Gastroesophageal sphincter (tissue), 4 donors: ENCODE data around the gene TCF7L1. TPM values are rescaled to one million over a fixed set of nuclear protein-coding genes. Genes with fewer than 3 reads are reported as not detected.

Experiments used
- ATAC-seq: fragments of 150-250 bp; one replicate; pipeline ENCODE4 v1.9.1; 2016; ENCODE audit warnings: mild to moderate bottlenecking, moderate library complexity
- H3K27ac ChIP-seq, 4 donors: fragments of 200-600 bp; sonication (generic) in 3 of 4; 1 replicate in 3 of 4; 2 replicates in 1 of 4; pipeline ENCODE4 v1.5.1; 2016 to 2019
- H3K27me3 ChIP-seq: fragments of 200-600 bp; sonication (generic); one replicate; pipeline ENCODE4 v1.5.1; 2019
- H3K36me3 ChIP-seq, 2 donors: fragments of 200-600 bp; sonication (generic); one replicate each; pipeline ENCODE4 v1.5.1; 2019; ENCODE audit warnings: control low read depth in 1 of 2
- H3K4me1 ChIP-seq, 3 donors: fragments of 200-600 bp; sonication (generic); 1 replicate in 2 of 3; 2 replicates in 1 of 3; pipeline ENCODE4 v1.5.1; 2016 to 2019; ENCODE audit warnings: control low read depth in 2 of 3
- H3K4me3 ChIP-seq, 2 donors: fragments of 200-600 bp; sonication (generic); one replicate each; pipeline ENCODE4 v1.5.1; 2019; ENCODE audit warnings: mild to moderate bottlenecking in 1 of 2, moderate library complexity in 1 of 2
- H3K9me3 ChIP-seq, 3 donors: fragments of 200-600 bp; sonication (generic); one replicate each; pipeline ENCODE4 v1.5.1; 2017 to 2019; ENCODE audit warnings: control low read depth in 2 of 3
- EP300 ChIP-seq: sonication (generic); formaldehyde crosslinking; IDR thresholded peaks from one replicate; pipeline ENCODE4 v1.6.1; 2017; ENCODE audit warnings: antibody characterized with exemption, mild to moderate bottlenecking
- POLR2A ChIP-seq, 2 donors: fragments of 450-650 bp; IDR thresholded peaks; one replicate each; pipeline ENCODE4 v1.6.1; 2017; ENCODE audit warnings: antibody characterized with exemption in 2 of 2, mild to moderate bottlenecking in 2 of 2, moderate library complexity in 1 of 2
- POLR2AphosphoS5 ChIP-seq: sonication (generic); formaldehyde crosslinking; IDR thresholded peaks from one replicate; pipeline ENCODE4 v1.6.1; 2017; ENCODE audit warnings: antibody characterized with exemption
- WGBS, 2 donors: methylation state at CpG; one replicate each; pipeline ENCODE4 v1.1.5; 2018; ENCODE audit warnings: low coverage in 1 of 2; 5-methylcytosine and 5-hydroxymethylcytosine counted together
- total RNA-seq, 4 donors: library from RNA; depleted of rRNA; stranded (reverse); fragments of >200 nt; gene quantifications; one replicate each; pipeline ENCODE4 v1.1.0, GENCODE V29; 2016
- TF ChIP-seq, protein P1 (sequence below), 4 experiments: fragments of 200-600 bp in 2 of 4; fragments of 450-650 bp in 2 of 4; sonication (generic) in 1 of 4; IDR thresholded peaks; one replicate each; pipeline ENCODE4 v1.5.1; 2017 to 2019; ENCODE audit warnings: antibody characterized with exemption in 4 of 4, mild to moderate bottlenecking in 2 of 4, moderate library complexity in 2 of 4

TCF7L1 gene
- total RNA-seq, result 10 to 100 TPM in 1 of 4 donors, 1 to 10 TPM in 3; 4.0 to 13.0 (median 5.3) TPM

DNA sequence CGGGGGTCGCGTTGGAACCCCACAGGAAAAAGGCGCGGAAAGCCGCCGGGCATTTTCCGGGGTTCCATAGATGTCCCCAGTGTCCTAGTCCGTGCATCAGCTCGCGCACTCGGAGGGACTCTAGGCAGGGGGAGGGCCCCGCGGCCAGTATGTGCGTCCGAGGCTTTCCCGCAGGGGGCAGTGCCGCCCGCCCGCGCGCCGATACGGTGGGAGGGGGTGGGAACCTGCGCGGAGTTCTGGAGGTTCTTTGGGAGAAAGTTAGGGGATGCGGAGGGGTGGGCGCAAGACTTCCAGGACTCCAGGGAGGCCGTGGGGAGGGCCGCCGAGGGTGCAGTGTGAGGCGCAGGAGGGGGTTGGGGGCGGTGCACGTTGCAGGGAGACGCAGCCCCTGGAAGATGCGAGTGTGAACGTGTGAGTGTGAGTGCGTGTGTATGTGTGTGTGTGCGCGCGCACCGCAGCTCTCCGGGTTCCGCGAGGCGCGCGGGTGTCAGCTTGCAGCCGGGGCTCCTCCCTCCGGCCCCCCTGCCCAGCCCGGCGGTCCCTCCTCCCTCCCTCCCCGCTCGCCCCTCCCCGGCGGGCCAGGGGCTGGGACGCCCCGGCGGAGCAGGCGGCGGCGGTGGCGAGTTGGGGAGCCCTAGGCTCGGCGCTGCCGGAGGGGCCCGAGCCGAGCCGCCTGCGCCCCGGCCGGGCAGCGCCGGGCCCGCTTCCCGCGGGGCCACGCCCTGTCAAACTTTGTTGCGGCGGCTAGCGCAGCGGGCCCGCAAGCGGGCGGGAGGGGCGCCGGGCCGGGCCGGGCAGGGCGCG lies at the start of gene TCF7L1:
Gene TCF7L1, plus strand, starts transcription at position 559 of the 804 bp plus-strand sequence. CDS start 293 bp downstream, outside the sequence.
- peak within 1 kb of the TSS; percentile 70 to 93 (median 86) for H3K27ac ChIP-seq
- TF ChIP-seq EP300 (no peak), POLR2AphosphoS5 (peak; percentile 44), POLR2A (IDR thresholded peaks at IDR 0.05) (peak in 1 of 2 donors; percentile 56)
- TF ChIP-seq, protein P1, sequence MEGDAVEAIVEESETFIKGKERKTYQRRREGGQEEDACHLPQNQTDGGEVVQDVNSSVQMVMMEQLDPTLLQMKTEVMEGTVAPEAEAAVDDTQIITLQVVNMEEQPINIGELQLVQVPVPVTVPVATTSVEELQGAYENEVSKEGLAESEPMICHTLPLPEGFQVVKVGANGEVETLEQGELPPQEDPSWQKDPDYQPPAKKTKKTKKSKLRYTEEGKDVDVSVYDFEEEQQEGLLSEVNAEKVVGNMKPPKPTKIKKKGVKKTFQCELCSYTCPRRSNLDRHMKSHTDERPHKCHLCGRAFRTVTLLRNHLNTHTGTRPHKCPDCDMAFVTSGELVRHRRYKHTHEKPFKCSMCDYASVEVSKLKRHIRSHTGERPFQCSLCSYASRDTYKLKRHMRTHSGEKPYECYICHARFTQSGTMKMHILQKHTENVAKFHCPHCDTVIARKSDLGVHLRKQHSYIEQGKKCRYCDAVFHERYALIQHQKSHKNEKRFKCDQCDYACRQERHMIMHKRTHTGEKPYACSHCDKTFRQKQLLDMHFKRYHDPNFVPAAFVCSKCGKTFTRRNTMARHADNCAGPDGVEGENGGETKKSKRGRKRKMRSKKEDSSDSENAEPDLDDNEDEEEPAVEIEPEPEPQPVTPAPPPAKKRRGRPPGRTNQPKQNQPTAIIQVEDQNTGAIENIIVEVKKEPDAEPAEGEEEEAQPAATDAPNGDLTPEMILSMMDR (IDR thresholded peaks at IDR 0.05), result peak; percentile 79 to 100 (median 90)
- ATAC-seq, result peak; percentile 92
- H3K4me3 ChIP-seq, result peak within 1 kb of the TSS; percentile 90 to 93
- H3K4me1 ChIP-seq, result peaks cover 0 to 63% (median 29%) of the 10 kb centered on the region in 3 donors
- no peaks in the 10 kb centered on the region for H3K36me3 ChIP-seq
- H3K9me3 ChIP-seq, result no peaks in the 10 kb centered on the region
- WGBS, 2 donors, result 0% methylated on average over 10 of the region's 91 CpGs; no CpG with 5 or more reads in 1 of the 2 donors
- no peaks in the 10 kb centered on the region for H3K27me3 ChIP-seq

DNA sequence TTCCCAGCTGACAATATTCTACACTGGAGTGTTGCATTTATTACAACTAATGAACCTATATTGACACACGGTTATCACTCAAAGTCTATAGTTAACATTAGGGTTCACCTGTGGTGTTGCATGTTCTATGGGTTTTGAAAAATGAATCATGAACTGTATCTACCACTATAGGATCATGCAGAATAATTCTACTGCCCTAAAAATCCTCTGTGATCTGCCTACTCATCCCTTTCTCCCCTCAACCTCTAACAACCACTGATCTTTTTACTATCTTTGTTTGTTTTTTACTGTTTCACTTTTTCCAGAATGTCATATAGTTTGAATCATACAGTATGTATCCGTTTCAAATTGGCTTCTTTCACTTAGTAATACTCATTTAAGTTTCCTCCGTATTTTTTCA lies 47.6 kb upstream of the TCF7L1 start:
- TF ChIP-seq, protein P1 (IDR thresholded peaks at IDR 0.05), result no peak
- TF ChIP-seq EP300 (no peak), POLR2A (IDR thresholded peaks at IDR 0.05) (no peak), POLR2AphosphoS5 (no peak)
- Histone ChIP-seq H3K27ac (no peak overlapping the region), H3K27me3 (peaks cover 19% of the 10 kb centered on the region), H3K4me1 (no peaks in the 10 kb centered on the region), H3K9me3 (peaks cover 0 to 10% (median 0%) of the 10 kb centered on the region in 3 donors), H3K36me3 (no peaks in the 10 kb centered on the region), H3K4me3 (no peak overlapping the region)
- WGBS, 2 donors, result 61 to 64% methylated on average over 2 to 3 of the region's 3 CpGs
- no peak for ATAC-seq

GRCh38 chr2:85087541-85087940 lies 45.7 kb upstream of the TCF7L1 start:
- H3K4me3 ChIP-seq, result no peak overlapping the region
- peaks cover 13% of the 10 kb centered on the region for H3K27me3 ChIP-seq
- H3K9me3 ChIP-seq, result peaks cover 0 to 3% (median 0%) of the 10 kb centered on the region in 3 donors
- ATAC-seq, result no peak
- WGBS, 2 donors, result 83 to 88% methylated on average over 5 of the region's 5 CpGs
- no peaks in the 10 kb centered on the region for H3K4me1 ChIP-seq
- no peaks in the 10 kb centered on the region for H3K36me3 ChIP-seq
- H3K27ac ChIP-seq, result no peak overlapping the region
- TF ChIP-seq EP300 (no peak), POLR2AphosphoS5 (no peak), POLR2A (IDR thresholded peaks at IDR 0.05) (no peak)
- TF ChIP-seq, protein P1 (IDR thresholded peaks at IDR 0.05), result no peak

GRCh38 chr2:85088921-85089320 lies 44.3 kb upstream of the TCF7L1 start:
- no peak overlapping the region for H3K4me3 ChIP-seq
- H3K9me3 ChIP-seq, result peaks cover 0 to 3% (median 0%) of the 10 kb centered on the region in 3 donors
- WGBS, 2 donors, result 65 to 100% methylated on average over 2 of the region's 2 CpGs
- no peaks in the 10 kb centered on the region for H3K4me1 ChIP-seq
- ATAC-seq, result no peak
- peaks cover 10% of the 10 kb centered on the region for H3K27me3 ChIP-seq
- H3K36me3 ChIP-seq, result no peaks in the 10 kb centered on the region
- TF ChIP-seq POLR2A (IDR thresholded peaks at IDR 0.05), result no peak
- TF ChIP-seq POLR2AphosphoS5, result no peak
- TF ChIP-seq EP300, result no peak
- TF ChIP-seq, protein P1 (IDR thresholded peaks at IDR 0.05), result no peak
- H3K27ac ChIP-seq, result no peak overlapping the region

GRCh38 chr2:85089585-85089984 lies 43.6 kb upstream of the TCF7L1 start:
- no peaks in the 10 kb centered on the region for H3K36me3 ChIP-seq
- H3K4me1 ChIP-seq, result no peaks in the 10 kb centered on the region
- no CpG with 5 or more reads among the region's 6 CpGs for WGBS, 2 donors
- no peak for TF ChIP-seq POLR2A (IDR thresholded peaks at IDR 0.05)
- TF ChIP-seq EP300, result no peak
- TF ChIP-seq POLR2AphosphoS5, result no peak
- TF ChIP-seq, protein P1 (IDR thresholded peaks at IDR 0.05), result no peak
- no peak for ATAC-seq
- H3K27ac ChIP-seq, result no peak overlapping the region
- H3K4me3 ChIP-seq, result no peak overlapping the region
- peaks cover 10% of the 10 kb centered on the region for H3K27me3 ChIP-seq
- H3K9me3 ChIP-seq, result peaks cover 0 to 3% (median 0%) of the 10 kb centered on the region in 3 donors
